Prostate gland (tissue), 2 donors: ENCODE measurements around the gene HOXA11. TPM values are rescaled to one million over a fixed set of nuclear protein-coding genes. Genes with fewer than 3 reads are reported as not detected.

Source experiments
- DNase-seq: peaks from one replicate; pipeline ENCODE4 v3.0.0-alpha.2; 2019; ENCODE audit warnings: low spot score
- H3K27ac ChIP-seq, 2 donors: fragments of 200-600 bp; sonication (generic); 2 replicates each; pipeline ENCODE4 v1.5.1; 2017 to 2019
- H3K27me3 ChIP-seq: fragments of 200-600 bp; sonication (generic); replicated peaks from 2 replicates; pipeline ENCODE4 v1.5.1; 2019; ENCODE audit not compliant: insufficient read depth
- H3K36me3 ChIP-seq, 2 donors: fragments of 200-600 bp; sonication (generic); 1 replicate in 1 of 2; 2 replicates in 1 of 2; pipeline versions ENCODE4 v1.5.1 to v1.8.1; 2017 to 2019
- H3K4me1 ChIP-seq: fragments of 200-600 bp; sonication (generic); replicated peaks from 2 replicates; pipeline ENCODE4 v1.5.1; 2019
- H3K4me3 ChIP-seq, 2 donors: fragments of 200-600 bp; sonication (generic); 2 replicates each; pipeline ENCODE4 v1.5.1; 2017 to 2019
- H3K9me3 ChIP-seq: fragments of 200-600 bp; sonication (generic); 2 replicates; pipeline ENCODE4 v1.5.1; 2017
- CTCF ChIP-seq, 4 experiments: fragments of 200-600 bp in 2 of 4; fragments of 450-650 bp in 2 of 4; sonication (generic) in 2 of 4; IDR thresholded peaks; 1 replicate in 3 of 4; 2 replicates in 1 of 4; pipeline ENCODE4 v1.5.1; 2016 to 2019; ENCODE audit warnings: antibody characterized with exemption in 4 of 4, mild to moderate bottlenecking in 2 of 4, moderate library complexity in 2 of 4
- POLR2A ChIP-seq: fragments of 450-650 bp; IDR thresholded peaks from one replicate; pipeline ENCODE4 v1.6.1; 2016; ENCODE audit warnings: antibody characterized with exemption, mild to moderate bottlenecking
- POLR2AphosphoS5 ChIP-seq: sonication (generic); formaldehyde crosslinking; IDR thresholded peaks from one replicate; pipeline ENCODE4 v1.6.1; 2017; ENCODE audit warnings: antibody characterized with exemption
- WGBS: methylation state at CpG from one replicate; pipeline ENCODE4 v1.1.5; 2018; 5-methylcytosine and 5-hydroxymethylcytosine counted together
- intact Hi-C: fragments of 100-400 bp; cut with DNase I; formaldehyde crosslinking; loops from one replicate; pipeline ENCODE4 v1.14.2; 2022
- total RNA-seq, 2 donors: library from RNA; depleted of rRNA; stranded (reverse); fragments of >200 nt; gene quantifications; one replicate each; pipeline ENCODE4 v1.1.0, GENCODE V29; 2016

HOXA11 gene
- total RNA-seq, 2 donors from 2014 or later: 8.5 to 9.8 TPM

GRCh38 chr7:27138985-27139333 is 46.1 kb downstream of the HOXA11 start:
- peak overlapping the region in 1 of 2 donors; percentile 37 for H3K27ac ChIP-seq
- intact Hi-C loops: no loop called here
- TF ChIP-seq POLR2AphosphoS5 (no peak), CTCF (IDR thresholded peaks at IDR 0.05) (no peak), POLR2A (no peak)
- no peaks in the 10 kb centered on the region for H3K9me3 ChIP-seq
- no peaks in the 10 kb centered on the region for H3K4me1 ChIP-seq
- no peaks in the 10 kb centered on the region for H3K27me3 ChIP-seq
- WGBS: 70% methylated on average over 11 of the region's 11 CpGs
- no peak for DNase-seq
- H3K4me3 ChIP-seq: no peak overlapping the region
- no peaks in the 10 kb centered on the region for H3K36me3 ChIP-seq

- Histone ChIP-seq H3K27ac (peak overlapping the region in 1 of 2 donors; percentile 37), H3K4me3 (no peak overlapping the region), H3K27me3 (no peaks in the 10 kb centered on the region), H3K4me1 (no peaks in the 10 kb centered on the region), H3K9me3 (no peaks in the 10 kb centered on the region), H3K36me3 (no peaks in the 10 kb centered on the region)
- DNase-seq: no peak
- no peak for TF ChIP-seq CTCF (IDR thresholded peaks at IDR 0.05)
- TF ChIP-seq POLR2A: no peak
- TF ChIP-seq POLR2AphosphoS5: no peak
- WGBS: 85% methylated on average over 1 of the region's 1 CpG
- intact Hi-C loops: no loop called here
These were observed 46.6 kb downstream of the HOXA11 start for GRCh38 chr7:27138472-27138871.

- peak overlapping the region in 1 of 2 donors; percentile 34 for H3K27ac ChIP-seq
- no peak overlapping the region for H3K4me3 ChIP-seq
- H3K4me1 ChIP-seq: no peaks in the 10 kb centered on the region
- H3K9me3 ChIP-seq: no peaks in the 10 kb centered on the region
- intact Hi-C loops: no loop called here
- DNase-seq: no peak
- no peaks in the 10 kb centered on the region for H3K36me3 ChIP-seq
- no peaks in the 10 kb centered on the region for H3K27me3 ChIP-seq
- TF ChIP-seq POLR2AphosphoS5: no peak
- no peak for TF ChIP-seq CTCF (IDR thresholded peaks at IDR 0.05)
- TF ChIP-seq POLR2A: no peak
- WGBS: 90% methylated on average over 2 of the region's 2 CpGs
These were observed 47.3 kb downstream of the HOXA11 start for GRCh38 chr7:27137640-27138315.

GRCh38 chr7:27134392-27134791 is 50.6 kb downstream of the HOXA11 start:
- no peak for DNase-seq
- peaks cover 5% of the 10 kb centered on the region for H3K4me1 ChIP-seq
- no peaks in the 10 kb centered on the region for H3K9me3 ChIP-seq
- TF ChIP-seq POLR2AphosphoS5 (peak; percentile 52), CTCF (IDR thresholded peaks at IDR 0.05) (no peak)
- H3K27me3 ChIP-seq: no peaks in the 10 kb centered on the region
- no peak overlapping the region for H3K27ac ChIP-seq
- no peak overlapping the region for H3K4me3 ChIP-seq
- intact Hi-C loops: loop anchor here (5.0 kb wide), 1 partner anchor 272 kb away; the partner anchor contains the start of gene SKAP2
- no peaks in the 10 kb centered on the region for H3K36me3 ChIP-seq
- WGBS: 22% methylated on average over 2 of the region's 2 CpGs
